NCI-H146 (cell line): Measurements from ENCODE around the gene APOD.
"Not testable (repeated sequence)": the region's sequence is repeated elsewhere in the genome, so short reads cannot be mapped to it uniquely, and the experiment has no call there.

Experiments used
- DNase-seq: peaks from one replicate; lab custom pipeline; 2025; lab: John Stamatoyannopoulos, UW

APOD gene

DNA sequence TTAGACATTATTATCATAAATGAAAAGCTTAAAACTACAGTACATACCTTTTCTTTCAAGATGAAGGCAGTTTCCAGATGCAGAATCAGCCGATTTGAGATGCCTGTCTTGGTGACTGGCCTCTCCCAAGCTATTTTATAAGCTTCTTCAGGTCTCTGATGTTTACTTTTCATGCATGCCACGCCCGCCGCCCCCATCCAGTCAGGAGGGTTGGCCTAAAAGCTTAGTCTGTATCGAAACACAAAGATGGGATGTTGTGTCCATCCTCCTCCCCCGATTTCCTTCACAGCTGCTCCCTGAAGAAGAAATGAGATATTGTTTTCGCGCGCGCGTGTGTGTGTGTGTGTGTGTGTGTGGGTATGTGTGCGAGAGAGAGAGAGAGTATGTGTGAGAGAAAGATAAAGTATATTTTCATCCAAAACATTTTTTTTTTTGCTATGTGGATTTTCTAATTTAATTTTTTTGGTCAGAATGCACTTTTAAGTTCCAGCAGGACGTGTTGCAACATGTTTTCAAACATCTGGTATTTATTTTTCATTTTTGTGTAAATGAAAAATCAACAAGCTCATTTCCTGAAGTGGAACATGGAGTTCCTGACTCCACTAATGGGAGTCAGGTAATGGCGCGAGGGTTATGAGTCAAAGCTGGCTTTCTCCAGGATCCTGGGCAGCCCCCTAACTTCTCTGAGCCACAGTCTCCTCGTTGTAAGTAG lies at the start of gene APOD:
Gene APOD, minus strand, starts transcription at position 110 of the 712 bp plus-strand sequence. CDS start 4,479 bp downstream, outside the sequence.
- DNase-seq = peak; percentile 22

DNA sequence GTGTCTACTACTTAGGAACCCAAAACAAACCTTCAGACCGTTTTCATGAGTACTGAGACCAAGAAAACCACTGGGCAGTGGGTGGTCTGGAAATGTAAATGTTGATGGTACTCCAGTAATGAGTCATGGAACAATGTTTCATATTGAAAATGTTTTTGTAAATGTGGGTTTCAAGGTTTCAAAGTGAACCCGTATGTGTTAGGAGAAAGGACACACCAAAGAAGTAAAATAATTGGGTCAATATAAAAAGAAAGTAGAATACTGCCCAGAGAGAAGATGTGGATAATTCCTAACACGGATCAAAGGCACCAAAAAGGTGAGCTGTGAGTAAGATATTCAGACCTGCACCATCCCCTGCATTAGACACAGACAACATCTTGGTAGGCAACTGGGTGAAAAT lies 49.6 kb upstream of the APOD start:
- not testable (repeated sequence) for DNase-seq

DNA sequence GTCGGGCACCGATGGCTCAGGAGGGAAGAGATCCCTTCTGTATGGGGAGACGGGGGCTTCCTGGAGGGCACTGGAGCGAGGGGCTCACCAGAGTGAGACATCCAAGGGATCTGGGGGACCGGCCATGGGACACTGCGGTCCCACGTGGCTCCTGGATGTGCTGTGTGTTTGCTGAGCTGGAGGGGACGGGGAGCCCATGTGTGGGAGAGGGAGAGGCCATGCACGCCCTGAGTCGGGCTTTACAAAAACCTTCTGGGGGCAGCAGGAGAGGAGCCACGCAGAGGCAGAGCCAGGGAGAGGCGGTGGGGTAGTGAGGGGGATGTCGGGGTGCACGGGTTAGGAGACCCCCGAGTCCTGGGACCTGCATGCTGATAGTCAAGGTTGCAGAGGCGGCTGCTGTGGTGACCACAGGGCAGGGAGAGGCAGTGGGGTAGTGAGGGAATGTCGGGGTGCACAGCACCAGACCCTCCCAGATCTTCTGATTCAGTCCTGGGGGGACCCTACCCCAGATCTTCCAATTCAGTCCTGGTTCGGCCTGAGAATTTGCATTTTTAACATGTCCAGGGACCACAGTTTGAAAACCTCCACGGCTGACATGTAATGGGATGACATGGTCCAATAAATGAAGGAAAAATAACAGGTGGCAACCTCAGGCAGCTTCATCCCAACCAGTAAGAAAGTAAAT lies 48.9 kb upstream of the APOD start:
- not testable (repeated sequence) for DNase-seq

DNA sequence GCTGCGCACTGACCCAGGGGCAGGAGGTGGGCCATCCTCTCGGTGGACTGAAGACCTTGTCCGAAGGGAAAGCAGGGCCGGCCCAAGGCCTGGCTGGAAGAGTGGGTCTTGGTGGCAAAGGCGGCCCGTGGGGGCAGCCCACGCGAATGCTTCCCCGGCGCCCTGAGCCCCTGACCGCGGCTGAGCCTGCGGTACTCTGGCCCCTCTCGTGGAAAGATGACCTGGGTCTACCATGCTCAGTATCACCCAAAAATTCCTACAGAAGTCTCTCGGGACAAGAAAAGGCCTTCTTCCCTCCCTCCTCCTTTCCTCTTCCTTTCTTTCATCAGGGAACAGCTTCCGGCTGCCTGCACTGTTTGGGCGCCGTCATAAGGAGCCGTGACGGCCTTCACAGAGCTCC lies 48.3 kb upstream of the APOD start:
- not testable (repeated sequence) for DNase-seq

DNA sequence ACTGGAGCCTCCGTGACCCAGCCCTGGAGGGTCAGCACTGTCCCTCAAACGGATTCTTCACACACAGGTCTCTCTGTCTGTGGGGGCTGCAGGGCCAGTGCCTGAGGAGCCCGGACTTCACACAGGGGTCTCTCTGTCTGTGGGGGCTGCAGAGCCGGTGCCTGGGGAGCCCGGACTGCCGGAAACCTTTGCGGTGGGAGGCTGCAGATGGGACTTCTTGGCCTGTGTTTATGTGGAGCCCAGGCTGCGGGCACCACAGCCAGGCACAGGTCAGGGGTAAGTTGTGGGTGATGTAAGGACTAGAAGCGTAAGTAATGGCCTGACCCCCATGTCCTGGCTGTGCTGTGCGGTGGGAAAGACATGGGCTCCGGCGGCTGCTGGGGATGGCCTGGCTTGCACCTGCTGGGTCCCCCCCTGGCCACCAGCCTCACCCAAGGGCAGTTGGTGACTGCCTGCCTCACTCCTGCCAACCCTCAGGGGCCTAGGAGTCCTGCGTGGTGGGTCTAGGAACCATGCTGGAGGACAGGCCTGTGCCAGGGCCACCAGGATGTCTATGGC lies 47.3 kb upstream of the APOD start:
- DNase-seq = not testable (repeated sequence)

DNA sequence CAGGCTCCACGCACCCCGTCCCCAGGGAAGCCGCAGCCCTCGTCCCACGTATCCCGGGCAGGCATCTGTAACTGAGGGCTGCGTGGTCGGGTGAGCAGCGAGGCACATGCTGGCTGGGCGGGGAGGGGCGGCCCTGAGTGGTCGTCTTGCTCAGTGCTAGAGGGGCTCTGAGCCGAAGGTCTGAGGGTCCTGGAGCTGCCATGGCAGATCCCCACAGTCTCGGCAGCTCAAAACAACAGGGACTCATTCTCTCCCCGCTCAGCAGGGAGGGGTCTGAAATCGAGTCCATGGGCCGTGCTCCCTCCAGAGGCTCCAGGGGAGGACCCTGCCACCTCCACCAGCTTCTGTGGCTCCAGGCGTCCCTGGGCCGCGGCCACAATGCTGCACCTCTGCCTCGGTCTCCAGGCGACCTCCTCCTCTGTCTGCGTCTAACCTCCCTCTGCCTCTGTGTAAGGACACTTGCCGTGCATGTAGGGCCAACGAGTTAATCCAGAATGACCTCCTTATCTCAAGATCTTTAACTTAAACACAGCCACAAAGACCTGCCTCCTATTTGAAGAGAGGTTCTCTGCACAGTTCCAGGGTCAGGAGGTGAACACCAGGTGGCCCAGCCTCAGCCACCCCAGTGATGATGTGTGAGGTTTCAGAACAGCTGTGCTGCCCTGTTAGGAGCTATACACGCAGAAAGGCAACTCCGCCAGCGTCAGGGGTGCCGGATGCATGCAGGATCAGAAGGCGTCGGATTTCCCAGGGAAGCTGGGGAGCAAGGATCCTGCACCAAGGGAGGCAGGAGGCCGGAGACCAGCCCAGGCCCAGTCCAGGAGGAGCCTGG lies 46.6 kb upstream of the APOD start:
- DNase-seq = not testable (repeated sequence)

DNA sequence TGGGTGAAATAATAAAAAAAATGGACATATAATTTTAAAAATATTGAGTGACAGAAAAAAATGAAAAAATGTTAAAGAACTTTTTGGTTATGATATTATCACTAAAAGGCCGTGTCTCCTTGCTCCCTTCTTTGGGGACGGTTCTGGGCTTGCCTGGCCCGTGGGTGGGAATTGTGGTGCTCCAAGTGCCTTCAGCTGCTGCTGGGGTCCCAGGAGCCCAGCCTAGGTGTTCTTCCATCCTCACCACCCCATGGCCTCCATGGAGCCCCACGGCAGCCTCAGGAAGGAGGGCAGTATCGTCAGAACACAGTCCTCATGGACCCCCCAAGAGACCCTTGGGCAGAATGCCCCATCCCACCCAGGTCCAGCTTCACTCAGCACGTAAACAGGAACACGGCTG lies 45.9 kb upstream of the APOD start:
- DNase-seq = not testable (repeated sequence)

DNA sequence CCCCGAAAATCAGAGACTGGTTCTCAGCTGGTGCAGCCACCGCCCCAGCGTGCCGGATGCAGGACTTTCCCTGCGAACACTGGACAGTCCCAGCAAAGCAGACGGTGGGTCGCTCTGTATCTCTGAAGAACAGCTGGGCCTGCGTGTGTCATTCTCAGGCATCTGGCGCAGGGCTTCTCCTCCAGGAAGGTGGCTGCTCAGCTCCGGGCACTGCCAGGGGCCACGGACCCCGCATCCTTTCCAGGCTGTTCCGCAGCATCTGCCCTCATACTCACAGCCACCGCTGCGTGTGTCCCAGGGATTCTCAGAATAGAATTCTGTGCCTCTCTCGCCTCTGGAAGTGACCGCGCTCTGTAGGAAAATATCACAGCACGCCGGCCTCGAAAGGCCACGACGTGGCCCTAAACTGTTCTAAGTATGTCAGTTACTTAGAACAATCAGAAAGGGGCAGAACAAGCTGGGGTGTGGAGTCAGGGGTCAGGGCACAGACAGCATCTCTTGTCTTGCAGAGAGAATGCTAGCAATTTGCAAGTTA lies 44.7 kb upstream of the APOD start:
- DNase-seq = not testable (repeated sequence)

DNA sequence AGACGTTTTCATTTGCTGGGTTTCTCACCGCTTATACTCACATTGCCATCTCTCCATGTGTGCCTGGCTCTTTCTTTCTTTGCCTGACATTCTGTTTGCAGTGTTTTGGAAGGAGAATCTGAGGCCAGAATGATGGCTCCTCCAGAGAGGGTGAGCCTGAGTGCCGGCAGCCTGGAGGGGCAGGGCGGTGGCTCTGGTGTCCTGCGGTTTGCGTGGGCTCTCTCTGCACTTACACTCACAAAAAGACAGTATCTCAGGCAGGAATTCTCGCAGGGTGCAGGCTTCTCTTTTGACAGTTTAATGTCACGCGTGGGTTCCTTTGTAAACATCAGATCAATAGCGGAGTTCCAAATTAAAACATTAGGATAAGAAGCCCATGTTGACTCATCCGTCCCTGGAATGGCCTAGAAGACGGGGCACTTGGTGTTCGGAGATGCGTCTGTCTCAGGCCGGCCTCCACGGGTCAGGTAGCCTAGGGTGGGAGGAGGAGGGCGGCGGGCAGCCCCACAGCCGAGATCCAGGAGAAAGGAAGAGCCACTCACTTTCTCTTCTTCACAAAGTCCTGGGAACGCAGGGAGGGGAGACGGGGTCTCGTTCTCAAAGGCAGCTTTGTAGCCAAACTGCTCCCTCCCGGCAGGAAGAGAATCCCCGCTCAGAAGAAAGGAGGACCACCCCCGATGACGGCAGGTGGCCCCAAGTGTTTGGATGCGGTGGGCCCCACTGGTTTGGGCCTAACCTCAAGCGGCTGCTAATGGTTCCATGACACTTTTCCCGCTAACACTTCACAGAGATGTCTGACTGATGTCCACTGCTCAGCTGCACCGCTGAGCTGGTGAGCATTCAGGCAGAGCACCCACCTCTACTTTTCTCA lies 44.0 kb upstream of the APOD start:
- not testable (repeated sequence) for DNase-seq

DNA sequence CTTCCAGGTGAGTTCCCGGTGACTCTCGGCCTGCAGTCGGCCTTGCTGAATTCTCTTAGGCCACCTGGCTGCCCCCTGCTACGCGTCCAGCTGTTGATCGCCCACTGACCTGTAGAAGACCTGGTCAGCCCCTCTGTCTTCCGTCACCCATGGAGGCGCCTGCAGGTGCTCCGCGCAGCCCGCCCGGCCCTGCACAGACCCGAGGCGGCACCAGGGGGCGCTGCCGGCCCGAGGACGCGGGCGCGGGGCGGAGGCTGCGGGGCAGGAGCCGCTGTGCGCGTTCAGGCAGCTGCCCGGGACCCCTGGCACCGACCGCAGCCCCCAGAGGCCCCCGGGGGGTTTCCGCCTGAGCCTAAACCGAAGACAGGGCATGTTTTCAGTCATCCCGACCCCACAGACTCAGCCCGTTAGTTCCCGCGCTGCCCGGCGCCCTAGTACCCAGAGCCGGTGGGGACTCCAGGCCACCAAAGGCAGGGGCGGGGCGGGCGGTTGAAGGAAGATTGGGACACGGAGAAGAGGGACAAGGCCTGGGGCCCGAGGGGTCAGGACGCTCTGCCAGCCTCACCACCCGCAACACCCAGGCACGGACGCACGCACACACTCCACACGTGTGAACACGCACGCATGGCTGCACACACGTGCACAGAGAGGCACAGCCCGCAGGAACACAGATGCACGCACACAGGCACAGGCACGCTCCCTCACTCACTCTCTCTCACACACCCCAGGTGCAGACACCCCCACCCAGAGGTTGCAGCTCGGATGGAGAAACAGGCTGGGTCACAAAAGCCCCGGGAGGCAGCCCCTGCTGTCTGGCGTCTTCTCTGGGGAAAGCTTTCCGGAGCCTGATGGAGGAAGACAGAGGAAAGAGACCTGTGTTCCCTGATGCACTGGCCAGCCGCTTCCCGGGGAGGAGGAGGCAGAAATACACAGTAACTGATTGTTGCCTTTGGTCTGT lies 41.1 kb upstream of the APOD start:
- not testable (repeated sequence) for DNase-seq

DNA sequence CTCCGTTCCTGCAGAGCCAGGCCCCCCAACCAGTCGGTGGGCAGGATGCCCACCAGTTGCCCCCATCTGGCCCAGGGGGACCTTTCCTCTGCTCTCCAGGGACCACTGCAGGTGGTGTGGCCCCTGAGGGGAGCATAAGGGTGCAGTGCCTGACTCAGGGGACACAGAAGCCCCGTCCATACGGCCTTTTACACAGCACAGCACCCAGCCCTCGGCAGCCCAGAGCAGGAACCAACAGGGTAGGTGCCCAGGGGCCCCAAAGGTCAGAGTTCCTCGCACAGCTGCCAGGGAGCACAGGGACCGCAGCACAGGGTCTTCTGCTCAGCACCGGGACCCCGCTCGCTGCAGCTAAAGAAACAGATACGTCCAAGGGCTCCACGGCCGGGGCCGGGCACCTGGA lies 40.4 kb upstream of the APOD start:
- not testable (repeated sequence) for DNase-seq

DNA sequence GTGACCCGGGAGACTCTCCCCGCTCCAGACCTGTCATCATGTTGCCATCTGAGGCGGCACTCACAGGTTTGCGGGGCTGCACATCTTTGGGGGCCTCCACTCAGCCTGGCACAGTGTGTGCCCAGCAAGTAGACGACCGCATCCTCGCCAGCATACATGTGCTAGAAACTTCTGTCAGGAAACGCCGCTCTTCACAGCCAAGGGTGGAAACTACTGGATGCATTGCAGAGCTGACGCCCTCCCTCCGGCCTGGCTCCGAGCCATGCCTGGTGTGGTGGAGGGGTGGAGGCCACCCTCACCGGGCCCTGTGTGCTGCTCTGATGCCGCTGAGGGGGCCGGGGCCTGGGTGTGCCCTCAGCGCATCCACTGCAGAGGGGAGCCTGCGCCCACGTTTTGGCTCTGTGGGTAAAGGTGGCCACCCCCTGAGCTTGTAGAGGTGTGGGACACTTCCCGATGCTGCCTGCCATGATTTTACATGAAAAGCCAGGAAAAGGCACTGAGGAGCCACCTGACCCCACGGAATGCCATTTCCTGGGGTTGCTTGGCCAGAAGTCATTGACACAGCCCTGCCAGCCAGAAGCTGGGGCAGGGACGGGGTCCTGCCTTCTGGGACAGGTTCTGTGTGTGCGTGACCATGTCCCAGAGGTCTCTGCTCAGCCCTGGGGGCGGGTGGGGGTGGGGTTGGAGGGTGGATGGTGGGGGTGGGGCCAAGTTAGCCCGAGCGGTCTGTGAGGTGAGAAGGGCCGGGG lies 39.7 kb upstream of the APOD start:
- DNase-seq = not testable (repeated sequence)

DNA sequence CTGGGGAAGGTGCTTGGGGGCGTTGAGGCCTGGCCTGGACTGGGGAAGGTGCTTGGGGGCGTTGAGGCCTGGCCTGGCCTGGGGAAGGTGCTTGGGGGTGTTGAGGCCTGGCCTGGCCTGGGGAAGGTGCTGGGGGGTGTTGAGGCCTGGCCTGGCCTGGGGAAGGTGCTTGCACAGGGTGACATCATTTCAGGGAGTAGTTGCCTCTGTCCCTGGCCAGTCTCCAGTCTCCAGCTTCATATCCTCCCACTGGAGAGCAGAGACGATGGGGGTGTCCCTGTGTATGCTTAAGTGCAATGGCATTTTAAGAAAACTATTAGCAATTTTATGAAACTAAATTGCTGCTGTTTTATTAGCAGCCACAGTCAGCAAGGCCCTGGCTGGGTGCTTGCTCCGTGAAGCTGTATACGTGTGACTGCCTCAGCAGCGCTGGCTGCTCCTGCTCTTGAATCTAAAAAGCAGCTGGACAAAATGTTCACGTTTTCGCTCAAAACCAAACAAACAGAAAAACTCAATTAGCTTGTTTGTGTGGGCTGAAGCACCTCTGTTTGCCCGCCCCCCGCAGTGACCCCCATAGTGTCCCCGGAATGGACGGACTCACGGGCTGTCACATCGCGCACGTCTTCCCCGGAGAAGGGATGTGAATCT lies 38.9 kb upstream of the APOD start:
- not testable (repeated sequence) for DNase-seq

DNA sequence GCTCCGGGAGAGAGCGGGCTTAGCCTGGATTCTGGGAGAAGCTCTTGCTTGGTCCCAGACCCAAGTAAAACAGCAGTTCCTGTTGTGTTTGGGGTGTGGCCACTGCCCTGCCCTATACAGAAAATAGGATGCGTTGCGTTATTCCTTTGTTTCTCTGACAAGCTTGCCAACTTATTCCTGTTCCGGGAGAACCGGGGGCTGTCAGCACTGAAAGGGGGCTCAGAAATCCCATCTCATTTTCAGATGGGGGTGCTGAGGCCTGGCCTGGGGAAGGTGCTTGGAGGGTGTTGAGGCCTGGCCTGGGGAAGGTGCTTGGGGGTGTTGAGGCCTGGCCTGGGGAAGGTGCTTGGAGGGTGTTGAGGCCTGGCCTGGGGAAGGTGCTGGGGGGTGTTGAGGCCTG lies 38.3 kb upstream of the APOD start:
- not testable (repeated sequence) for DNase-seq

DNA sequence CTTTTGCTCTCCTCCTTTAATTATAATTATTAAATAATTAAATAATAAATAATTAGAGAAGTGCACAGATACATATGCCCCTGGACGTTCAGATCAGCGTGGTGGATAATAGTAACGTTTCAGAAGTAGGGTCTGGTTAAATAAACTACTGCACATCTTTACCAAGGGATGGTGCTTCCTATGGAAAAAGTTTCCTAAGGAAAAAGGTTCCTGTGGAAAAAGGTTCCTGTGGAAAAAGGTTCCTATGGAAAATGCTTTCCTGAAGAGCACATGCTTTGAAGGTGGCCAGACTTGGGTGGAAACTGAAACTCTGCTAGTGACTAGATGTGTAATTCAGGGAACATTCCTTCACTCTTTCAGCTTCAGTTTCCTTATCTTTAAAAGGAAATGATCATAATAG lies 37.4 kb upstream of the APOD start:
- DNase-seq = not testable (repeated sequence)

DNA sequence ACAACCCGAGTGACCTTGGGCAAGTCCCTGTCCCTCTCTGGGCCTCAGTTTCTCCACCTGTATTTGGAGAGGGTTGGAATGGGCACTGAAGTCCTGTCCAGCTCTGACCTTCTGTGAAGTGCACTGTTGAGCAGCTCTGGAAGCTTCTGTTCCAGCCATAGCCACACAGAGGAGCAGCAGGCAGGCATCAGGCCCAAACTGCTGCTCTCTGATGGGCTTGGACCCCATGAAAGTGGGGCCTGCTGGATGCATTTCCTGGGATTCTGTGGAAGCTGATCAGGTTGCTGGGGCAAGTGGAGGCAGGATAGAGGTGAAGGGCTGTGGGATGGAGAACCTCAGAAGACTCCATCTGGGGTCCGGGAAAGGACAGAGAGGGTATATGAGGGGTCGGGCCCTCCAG lies 36.7 kb upstream of the APOD start:
- DNase-seq = not testable (repeated sequence)

DNA sequence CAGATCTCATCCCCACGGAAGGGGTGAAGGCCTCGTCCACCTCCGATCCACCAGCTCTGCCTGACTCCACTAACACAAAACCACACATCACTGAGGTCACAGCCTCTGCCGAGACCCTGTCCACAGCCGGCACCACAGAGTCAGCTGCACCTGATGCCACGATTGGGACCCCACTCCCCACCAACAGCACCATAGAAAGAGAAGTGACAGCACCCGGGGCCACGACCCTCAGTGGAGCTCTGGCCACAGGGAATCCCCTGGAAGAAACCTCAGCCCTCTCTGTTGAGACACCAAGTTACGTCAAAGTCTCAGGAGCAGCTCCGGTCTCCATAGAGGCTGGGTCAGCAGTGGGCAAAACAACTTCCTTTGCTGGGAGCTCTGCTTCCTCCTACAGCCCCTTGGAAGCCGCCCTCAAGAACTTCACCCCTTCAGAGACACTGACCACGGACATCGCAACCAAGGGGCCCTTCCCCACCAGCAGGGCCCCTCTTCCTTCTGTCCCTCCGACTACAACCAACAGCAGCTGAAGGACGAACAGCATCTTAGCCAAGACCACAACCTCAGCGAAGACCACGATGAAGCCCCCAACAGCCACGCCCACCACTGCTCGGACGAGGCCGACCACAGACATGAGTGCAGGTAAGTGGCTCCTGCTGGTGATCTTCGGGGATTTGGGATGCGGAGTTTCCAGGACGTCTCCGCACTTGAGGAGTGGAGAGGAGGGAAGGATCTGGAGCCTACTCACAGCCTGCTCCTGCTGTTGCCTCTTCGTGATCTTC lies 36.0 kb upstream of the APOD start:
- DNase-seq = not testable (repeated sequence)
